PC-9 (cell line): ENCODE data around the gene BCL11A. TPM values are rescaled to one million over a fixed set of nuclear protein-coding genes. Genes with fewer than 3 reads are reported as not detected.

ENCODE experiments used
- BruUV-seq: library from RNA; stranded (reverse); fragments of 400-500 nt; replicated peaks from 2 replicates; lab custom pipeline; 2021; lab: Mats Ljungman, UMichigan
- CTCF ChIA-PET: fragments of 300-600 bp; sonication (Branson Sonifier 250); formaldehyde crosslinking; loops from one replicate; lab custom pipeline; 2022; ENCODE audit warnings: antibody characterized with exemption; lab: Charles Lee
- POLR2A ChIA-PET: fragments of 300-600 bp; sonication (Branson Sonifier 250); formaldehyde crosslinking; loops from one replicate; lab custom pipeline; 2022; ENCODE audit warnings: antibody characterized with exemption; ENCODE audit not compliant: unreplicated experiment; lab: Charles Lee
- DNase-seq, 2 experiments: peaks; one replicate each; pipeline versions ENCODE4 v3.0.0 to v3.0.0-alpha.2; 2015 to 2022; ENCODE audit warnings: mixed read lengths in 1 of 2
- H2AFZ ChIP-seq: fragments of 200-600 bp; sonication (generic); 2 replicates; pipeline ENCODE4 v1.8.1; 2017; ENCODE audit warnings: antibody characterized with exemption
- H3F3A ChIP-seq: fragments of 200-600 bp; sonication (generic); 2 replicates; pipeline ENCODE4 v1.8.1; 2017; ENCODE audit warnings: antibody characterized with exemption, mild to moderate bottlenecking, low read depth; ENCODE audit not compliant: insufficient read depth
- H3K27ac ChIP-seq: fragments of 200-600 bp; sonication (generic); 2 replicates; pipeline ENCODE4 v1.6.1; 2016; ENCODE audit warnings: mixed run types
- H3K27me3 ChIP-seq: fragments of 200-600 bp; sonication (generic); 2 replicates; pipeline ENCODE4 v1.6.1; 2016; ENCODE audit warnings: low read depth, mixed run types; ENCODE audit not compliant: insufficient read depth
- H3K36me3 ChIP-seq: fragments of 200-600 bp; sonication (generic); 2 replicates; pipeline ENCODE4 v1.6.1; 2016; ENCODE audit warnings: low read depth, mixed run types
- H3K4me1 ChIP-seq: fragments of 200-600 bp; sonication (generic); replicated peaks from 2 replicates; pipeline ENCODE4 v1.6.1; 2016; ENCODE audit warnings: mixed run types; ENCODE audit not compliant: insufficient read depth
- H3K4me2 ChIP-seq: fragments of 200-600 bp; sonication (generic); 2 replicates; pipeline ENCODE4 v1.6.1; 2017; ENCODE audit warnings: mixed run types
- H3K4me3 ChIP-seq: fragments of 200-600 bp; sonication (generic); 2 replicates; pipeline ENCODE4 v1.6.1; 2016; ENCODE audit warnings: mixed run types
- H3K79me2 ChIP-seq: fragments of 200-600 bp; sonication (generic); 2 replicates; pipeline ENCODE4 v1.6.1; 2017; ENCODE audit warnings: low read depth, mixed run types
- H3K9me2 ChIP-seq: fragments of 200-600 bp; sonication (generic); 2 replicates; pipeline ENCODE4 v1.8.1; 2017; ENCODE audit warnings: mild to moderate bottlenecking; ENCODE audit not compliant: insufficient read depth
- H3K9me3 ChIP-seq: fragments of 200-600 bp; sonication (generic); 2 replicates; pipeline ENCODE4 v1.8.1; 2016; ENCODE audit warnings: low read depth; ENCODE audit not compliant: insufficient read depth
- H4K20me1 ChIP-seq: fragments of 200-600 bp; sonication (generic); 2 replicates; pipeline ENCODE4 v1.8.1; 2017; ENCODE audit not compliant: insufficient read depth
- CTCF ChIP-seq: fragments of 200-600 bp; sonication (generic); conservative IDR thresholded peaks from 2 replicates; pipeline ENCODE4 v1.6.1; 2017; ENCODE audit warnings: mixed run types, antibody characterized with exemption, mild to moderate bottlenecking, moderate library complexity
- EZH2 ChIP-seq: fragments of 200-600 bp; sonication (generic); IDR thresholded peaks from 2 replicates; pipeline ENCODE4 v1.8.0; 2017; ENCODE audit warnings: antibody characterized with exemption, low read depth
- intact Hi-C: fragments of 100-400 bp; cut with micrococcal nuclease; formaldehyde crosslinking; loops from one replicate; pipeline ENCODE4 v1.10.0; 2022; ENCODE audit not compliant: unreplicated experiment
- total RNA-seq: library from RNA; stranded (reverse); gene quantifications from 2 replicates; pipeline ENCODE4 v1.2.3, GENCODE V29; 2021

BCL11A gene
- total RNA-seq, 1 experiment from 2014 or later = not detected

DNA sequence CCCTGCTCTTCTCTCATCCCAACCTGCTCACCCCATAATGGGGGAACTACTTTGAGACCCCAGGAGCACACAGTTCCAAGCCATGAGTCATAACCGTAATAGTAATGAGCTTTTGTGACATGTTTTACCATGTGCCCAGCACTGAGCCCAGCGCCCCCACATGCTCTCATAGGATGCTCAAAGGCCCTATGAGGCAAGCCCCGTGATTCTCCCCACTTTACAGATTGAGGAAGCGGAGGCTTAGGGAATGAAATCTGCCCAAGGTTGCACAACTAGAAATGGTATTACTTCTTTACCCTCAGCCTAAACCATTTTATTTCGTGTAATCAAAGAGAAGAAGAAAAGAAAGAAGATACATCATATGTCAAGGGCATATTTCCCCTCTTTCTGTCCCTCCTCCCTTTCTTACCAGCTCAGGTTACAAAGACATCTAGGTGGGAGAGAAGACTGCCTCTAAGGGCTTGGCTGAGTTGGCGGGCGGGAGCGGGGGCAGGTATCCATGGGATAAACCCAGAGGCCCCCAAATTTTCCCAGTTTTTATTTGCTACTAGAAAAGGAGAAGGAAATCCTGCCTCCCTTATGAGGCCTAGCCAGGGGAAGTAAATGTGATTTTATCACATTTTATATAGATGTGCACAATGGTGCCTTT, 24.2 kb downstream of the BCL11A start:
- TF ChIP-seq EZH2 = no peak
- no peak for TF ChIP-seq CTCF
- Histone ChIP-seq H3K27ac (no peak overlapping the region), H3K4me1 (no peaks in the 10 kb centered on the region), H2AFZ (no peak overlapping the region), H3K36me3 (no peaks in the 10 kb centered on the region), H3F3A (no peaks in the 10 kb centered on the region), H3K9me3 (no peaks in the 10 kb centered on the region), H3K4me2 (no peak overlapping the region), H3K79me2 (no peaks in the 10 kb centered on the region), H3K4me3 (no peak overlapping the region), H3K9me2 (no peaks in the 10 kb centered on the region), H3K27me3 (peaks cover 95% of the 10 kb centered on the region), H4K20me1 (no peaks in the 10 kb centered on the region)
- BruUV-seq = no TSS peak
- DNase-seq = no peak
- intact Hi-C loops = no loop called here
- POLR2A ChIA-PET = no interaction called here
- CTCF ChIA-PET = no interaction called here

DNA sequence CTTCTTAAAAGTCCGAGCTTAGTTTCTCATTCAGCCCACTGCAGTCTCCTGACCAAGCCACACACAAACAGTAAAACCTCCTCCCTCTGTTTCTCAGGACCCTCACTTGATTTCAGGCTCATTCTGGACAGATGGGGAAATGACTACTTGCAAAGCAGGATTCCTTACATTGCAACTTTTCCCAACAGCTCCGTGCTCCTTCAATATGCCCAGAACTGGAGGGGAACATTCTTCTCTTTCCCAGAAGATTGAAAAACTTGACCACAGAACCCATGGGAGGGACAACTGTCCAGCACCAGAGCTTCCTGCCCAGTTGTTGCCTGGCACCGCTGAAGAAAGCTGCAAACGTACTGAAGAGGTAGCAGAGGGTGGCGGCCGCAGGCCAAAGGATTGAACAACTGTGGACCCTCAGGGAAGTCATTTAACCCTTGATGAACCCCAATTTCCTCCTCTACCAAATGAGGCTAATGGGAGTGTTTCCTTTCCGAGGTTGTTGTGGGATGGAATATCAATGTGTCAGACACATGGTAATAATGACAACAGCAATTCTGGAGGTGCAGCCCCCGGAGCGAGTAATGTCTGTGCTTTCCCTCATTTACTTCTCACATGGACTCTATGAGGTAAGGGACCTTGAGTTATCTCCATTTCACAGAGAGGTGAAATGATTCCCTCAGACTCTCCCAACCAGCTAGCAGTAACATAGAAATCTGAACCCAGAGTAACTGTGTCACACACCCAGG, 25.0 kb downstream of the BCL11A start:
- CTCF ChIA-PET = no interaction called here
- no peak overlapping the region for H3K27ac ChIP-seq

GRCh38 chr2:60527762-60528161, 25.7 kb downstream of the BCL11A start:
- Histone ChIP-seq H3K9me3 (no peaks in the 10 kb centered on the region), H2AFZ (no peak overlapping the region), H3F3A (no peaks in the 10 kb centered on the region), H3K36me3 (no peaks in the 10 kb centered on the region), H3K4me3 (no peak overlapping the region), H3K79me2 (no peaks in the 10 kb centered on the region), H3K4me1 (no peaks in the 10 kb centered on the region), H3K4me2 (no peak overlapping the region), H3K27ac (no peak overlapping the region), H4K20me1 (no peaks in the 10 kb centered on the region), H3K27me3 (peaks cover 93% of the 10 kb centered on the region), H3K9me2 (no peaks in the 10 kb centered on the region)
- POLR2A ChIA-PET = no interaction called here
- BruUV-seq = no TSS peak
- TF ChIP-seq CTCF (no peak), EZH2 (no peak)
- DNase-seq = no peak
- CTCF ChIA-PET = no interaction called here
- intact Hi-C loops = no loop called here

More for the DNA sequence above, 25.0 kb downstream of the BCL11A start:
- H2AFZ ChIP-seq = no peak overlapping the region
- no peaks in the 10 kb centered on the region for H3K36me3 ChIP-seq
- BruUV-seq = no TSS peak
- H3F3A ChIP-seq = no peaks in the 10 kb centered on the region
- intact Hi-C loops = no loop called here
- H4K20me1 ChIP-seq = no peaks in the 10 kb centered on the region
- POLR2A ChIA-PET = no interaction called here
- H3K9me2 ChIP-seq = no peaks in the 10 kb centered on the region
- H3K4me3 ChIP-seq = no peak overlapping the region
- peaks cover 93% of the 10 kb centered on the region for H3K27me3 ChIP-seq
- no peaks in the 10 kb centered on the region for H3K79me2 ChIP-seq
- H3K9me3 ChIP-seq = no peaks in the 10 kb centered on the region
- H3K4me2 ChIP-seq = no peak overlapping the region
- H3K4me1 ChIP-seq = no peaks in the 10 kb centered on the region
- DNase-seq = no peak
- TF ChIP-seq CTCF (no peak), EZH2 (no peak)
